ENCODE results near the gene KRT77. TPM values are rescaled to one million over a fixed set of nuclear protein-coding genes. Genes with fewer than 3 reads are reported as not detected.

Gene KRT77
- total RNA-seq, 4 donors from 2014 or later = not detected

GRCh38 chr12:52662093-52662917, 41.0 kb downstream of the KRT77 start:
- no peak overlapping the region for H3K4me3 ChIP-seq
- no peaks in the 10 kb centered on the region for H3K9me3 ChIP-seq
- no peaks in the 10 kb centered on the region for H3K27me3 ChIP-seq
- H3K27ac ChIP-seq = no peak overlapping the region
- DNase-seq = no peak
- no peaks in the 10 kb centered on the region for H3K36me3 ChIP-seq
- intact Hi-C loops (cut with DNase I; ENCODE audit: low total_unique reads) = no loop called here
- no peaks in the 10 kb centered on the region for H3K4me1 ChIP-seq
- no peak for TF ChIP-seq POLR2A (IDR thresholded peaks at IDR 0.05)
- TF ChIP-seq CTCF (IDR thresholded peaks at IDR 0.05) = no peak

- no peak for DNase-seq
- H3K27ac ChIP-seq = no peak overlapping the region
- TF ChIP-seq POLR2A (IDR thresholded peaks at IDR 0.05) (no peak), CTCF (IDR thresholded peaks at IDR 0.05) (no peak)
- H3K36me3 ChIP-seq = no peaks in the 10 kb centered on the region
- no peaks in the 10 kb centered on the region for H3K9me3 ChIP-seq
- intact Hi-C loops (cut with DNase I; ENCODE audit: low total_unique reads) = no loop called here
- no peak overlapping the region for H3K4me3 ChIP-seq
- H3K27me3 ChIP-seq = no peaks in the 10 kb centered on the region
- H3K4me1 ChIP-seq = no peaks in the 10 kb centered on the region
Measured at GRCh38 chr12:52661668-52662067, 41.7 kb downstream of the KRT77 start.

GRCh38 chr12:52660934-52661499, 42.3 kb downstream of the KRT77 start:
- no peak for DNase-seq
- Histone ChIP-seq H3K27ac (no peak overlapping the region), H3K36me3 (no peaks in the 10 kb centered on the region), H3K27me3 (no peaks in the 10 kb centered on the region), H3K4me3 (no peak overlapping the region), H3K9me3 (no peaks in the 10 kb centered on the region), H3K4me1 (no peaks in the 10 kb centered on the region)
- intact Hi-C loops (cut with DNase I; ENCODE audit: low total_unique reads) = no loop called here
- TF ChIP-seq POLR2A (IDR thresholded peaks at IDR 0.05) (no peak), CTCF (IDR thresholded peaks at IDR 0.05) (no peak)

- no peak overlapping the region for H3K4me3 ChIP-seq
- no peaks in the 10 kb centered on the region for H3K4me1 ChIP-seq
- intact Hi-C loops (cut with DNase I; ENCODE audit: low total_unique reads) = no loop called here
- H3K9me3 ChIP-seq = no peaks in the 10 kb centered on the region
- TF ChIP-seq POLR2A (IDR thresholded peaks at IDR 0.05) = no peak
- TF ChIP-seq CTCF (IDR thresholded peaks at IDR 0.05) = no peak
- no peaks in the 10 kb centered on the region for H3K36me3 ChIP-seq
- no peak overlapping the region for H3K27ac ChIP-seq
- H3K27me3 ChIP-seq = no peaks in the 10 kb centered on the region
- no peak for DNase-seq
Measured at GRCh38 chr12:52659951-52660350, 43.4 kb downstream of the KRT77 start.

- no peak overlapping the region for H3K27ac ChIP-seq
- no peak overlapping the region for H3K4me3 ChIP-seq
- intact Hi-C loops (cut with DNase I; ENCODE audit: low total_unique reads) = no loop called here
- no peaks in the 10 kb centered on the region for H3K4me1 ChIP-seq
- no peaks in the 10 kb centered on the region for H3K9me3 ChIP-seq
- H3K36me3 ChIP-seq = no peaks in the 10 kb centered on the region
- DNase-seq = no peak
- no peaks in the 10 kb centered on the region for H3K27me3 ChIP-seq
- TF ChIP-seq POLR2A (IDR thresholded peaks at IDR 0.05) (no peak), CTCF (IDR thresholded peaks at IDR 0.05) (no peak)
Measured at GRCh38 chr12:52659395-52659794, 43.9 kb downstream of the KRT77 start.
